Rectal smooth muscle tissue (tissue), 1 donor: Measurements from ENCODE around the gene C2CD2.

Source experiments
- H3K27ac ChIP-seq: one replicate; pipeline ENCODE4 v1.7.0; 2013; ENCODE audit warnings: low read depth, low read length, inconsistent platforms
- H3K27me3 ChIP-seq: one replicate; pipeline ENCODE4 v1.7.0; 2013; ENCODE audit warnings: low read length; ENCODE audit not compliant: control insufficient read depth, insufficient read depth
- H3K36me3 ChIP-seq: one replicate; pipeline ENCODE4 v1.7.0; 2013; ENCODE audit warnings: low read length; ENCODE audit not compliant: control insufficient read depth, insufficient read depth
- H3K4me1 ChIP-seq: one replicate; pipeline ENCODE4 v1.7.0; 2013; ENCODE audit warnings: low read length; ENCODE audit not compliant: control insufficient read depth, insufficient read depth
- H3K4me3 ChIP-seq: one replicate; pipeline ENCODE4 v1.7.0; 2013; ENCODE audit warnings: low read length
- H3K9ac ChIP-seq: one replicate; pipeline ENCODE4 v1.7.0; 2013; ENCODE audit warnings: low read length

C2CD2 gene

GRCh38 chr21:41856572-41856971 lies 97.2 kb downstream of the C2CD2 start:
- Histone ChIP-seq H3K4me3 (no peak overlapping the region), H3K27me3 (no peaks in the 10 kb centered on the region), H3K9ac (no peak overlapping the region), H3K27ac (no peak overlapping the region), H3K4me1 (no peaks in the 10 kb centered on the region), H3K36me3 (peaks cover 18% of the 10 kb centered on the region)

DNA sequence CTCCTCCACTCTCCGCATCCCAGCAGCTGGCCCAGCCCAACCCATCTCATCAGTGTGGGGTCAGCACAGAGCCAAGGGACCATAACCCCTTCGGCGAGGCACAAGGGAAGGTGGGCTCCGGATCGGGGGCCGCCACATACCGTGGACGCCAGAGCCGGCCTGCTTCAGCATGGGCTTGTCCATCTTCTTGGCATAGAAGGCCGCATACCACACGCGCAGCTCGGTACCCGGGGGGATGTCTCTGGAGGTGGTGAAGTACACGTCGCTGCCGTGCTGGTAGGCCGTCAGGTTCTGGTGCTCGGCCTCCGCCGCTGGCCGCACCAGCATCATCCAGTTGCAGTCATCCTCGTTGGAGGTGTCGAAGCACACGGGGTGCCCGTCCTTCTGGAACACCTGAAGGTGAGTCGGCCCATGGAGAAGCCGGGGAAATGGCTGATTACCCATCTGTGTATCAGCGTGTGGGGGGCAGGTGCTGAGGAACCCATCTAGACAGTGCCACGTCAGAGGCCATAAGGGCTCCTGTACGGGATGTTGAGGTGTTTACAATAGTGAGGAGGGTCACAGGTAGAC lies 99.3 kb downstream of the C2CD2 start:
- peaks cover 18% of the 10 kb centered on the region for H3K36me3 ChIP-seq
- H3K27me3 ChIP-seq, result no peaks in the 10 kb centered on the region
- H3K9ac ChIP-seq, result no peak overlapping the region
- no peaks in the 10 kb centered on the region for H3K4me1 ChIP-seq
- no peak overlapping the region for H3K4me3 ChIP-seq
- H3K27ac ChIP-seq, result no peak overlapping the region

- Histone ChIP-seq H3K4me1 (no peaks in the 10 kb centered on the region), H3K4me3 (no peak overlapping the region), H3K36me3 (peaks cover 18% of the 10 kb centered on the region), H3K27ac (no peak overlapping the region), H3K9ac (no peak overlapping the region), H3K27me3 (no peaks in the 10 kb centered on the region)
These were observed 100.9 kb downstream of the C2CD2 start for GRCh38 chr21:41852929-41853320.

DNA sequence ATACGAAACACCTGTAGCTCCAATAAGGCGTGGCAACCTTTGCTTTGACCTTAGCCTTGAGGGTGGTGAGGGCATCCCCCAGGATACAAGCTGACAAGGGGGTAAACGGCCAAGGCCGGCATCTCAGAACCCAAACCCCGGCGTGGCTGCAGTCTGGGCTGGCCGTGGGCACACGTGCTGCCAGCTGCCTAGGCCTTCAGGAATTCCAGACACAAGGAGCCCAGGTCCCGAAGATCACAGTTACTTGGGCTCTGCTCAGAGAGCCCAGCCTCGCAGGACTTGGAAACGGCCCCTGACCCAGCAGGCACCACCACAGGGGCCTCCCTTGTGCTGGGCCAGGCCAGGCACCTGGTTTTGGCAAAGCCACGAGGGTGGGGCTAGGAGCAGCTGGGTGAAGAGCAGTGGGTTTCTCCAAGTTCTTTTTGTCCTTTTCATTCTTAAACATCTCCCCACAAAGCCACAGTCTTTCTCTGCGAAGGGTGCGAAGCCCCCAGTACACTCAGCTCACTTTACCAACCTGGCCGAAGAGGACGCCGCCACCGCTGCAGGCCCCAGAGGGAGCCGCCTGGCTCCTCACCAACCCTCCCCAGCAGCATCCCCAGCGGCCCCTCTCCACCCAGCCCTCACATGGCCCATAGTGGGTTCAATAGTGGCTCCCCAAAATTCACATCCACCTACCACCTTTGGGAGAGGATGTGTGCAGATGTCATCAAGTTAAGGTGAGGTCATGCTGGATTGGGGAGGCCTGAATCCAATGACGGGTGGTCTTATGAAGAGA lies 101.5 kb downstream of the C2CD2 start:
- H3K36me3 ChIP-seq, result peaks cover 14% of the 10 kb centered on the region
- H3K4me3 ChIP-seq, result no peak overlapping the region
- H3K9ac ChIP-seq, result no peak overlapping the region
- no peak overlapping the region for H3K27ac ChIP-seq
- H3K4me1 ChIP-seq, result no peaks in the 10 kb centered on the region
- H3K27me3 ChIP-seq, result no peaks in the 10 kb centered on the region

DNA sequence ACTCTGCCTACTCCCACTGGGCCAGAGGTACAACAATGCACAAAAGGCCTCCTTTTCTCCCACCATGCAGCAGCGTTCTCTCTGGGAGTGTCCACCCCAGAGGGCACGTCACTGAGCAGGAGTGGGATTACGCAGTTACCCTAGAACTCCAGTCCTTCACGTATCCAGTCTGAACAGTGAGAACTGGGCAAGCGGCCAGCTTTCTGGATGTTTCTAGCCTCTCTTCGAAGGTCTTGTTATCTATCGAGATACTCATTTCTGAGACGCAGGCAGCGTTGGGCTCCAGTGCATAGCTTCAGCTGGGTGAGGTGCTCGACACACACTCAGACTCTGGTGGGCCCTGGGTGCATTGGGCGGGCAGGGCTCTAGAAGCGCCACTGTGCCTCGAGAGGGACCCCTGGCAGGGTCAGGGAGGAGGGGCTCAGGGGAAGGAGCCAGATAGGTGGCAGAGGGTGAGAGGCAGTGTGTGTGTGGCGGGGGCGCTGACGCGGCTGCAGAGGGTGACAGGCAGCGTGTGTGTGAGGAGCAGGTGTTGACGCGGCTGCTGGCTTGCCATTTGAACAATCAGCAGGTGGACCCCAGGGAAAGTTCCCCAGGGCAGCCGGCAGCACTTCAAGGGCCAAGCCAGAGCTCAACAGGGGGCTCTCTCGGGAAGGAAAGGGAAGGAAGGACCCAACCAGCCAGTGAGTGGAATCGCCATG lies 102.6 kb downstream of the C2CD2 start:
- peaks cover 11% of the 10 kb centered on the region for H3K36me3 ChIP-seq
- H3K9ac ChIP-seq, result no peak overlapping the region
- no peaks in the 10 kb centered on the region for H3K27me3 ChIP-seq
- no peak overlapping the region for H3K4me3 ChIP-seq
- H3K4me1 ChIP-seq, result no peaks in the 10 kb centered on the region
- H3K27ac ChIP-seq, result no peak overlapping the region

- Histone ChIP-seq H3K9ac (no peak overlapping the region), H3K27me3 (no peaks in the 10 kb centered on the region), H3K4me3 (no peak overlapping the region), H3K4me1 (no peaks in the 10 kb centered on the region), H3K36me3 (peaks cover 11% of the 10 kb centered on the region), H3K27ac (no peak overlapping the region)
These were observed 103.7 kb downstream of the C2CD2 start for GRCh38 chr21:41850085-41850484.

- no peak overlapping the region for H3K27ac ChIP-seq
- peaks cover 7% of the 10 kb centered on the region for H3K36me3 ChIP-seq
- H3K9ac ChIP-seq, result no peak overlapping the region
- H3K4me1 ChIP-seq, result no peaks in the 10 kb centered on the region
- no peak overlapping the region for H3K4me3 ChIP-seq
- no peaks in the 10 kb centered on the region for H3K27me3 ChIP-seq
These were observed 104.7 kb downstream of the C2CD2 start for GRCh38 chr21:41848958-41849580.

DNA sequence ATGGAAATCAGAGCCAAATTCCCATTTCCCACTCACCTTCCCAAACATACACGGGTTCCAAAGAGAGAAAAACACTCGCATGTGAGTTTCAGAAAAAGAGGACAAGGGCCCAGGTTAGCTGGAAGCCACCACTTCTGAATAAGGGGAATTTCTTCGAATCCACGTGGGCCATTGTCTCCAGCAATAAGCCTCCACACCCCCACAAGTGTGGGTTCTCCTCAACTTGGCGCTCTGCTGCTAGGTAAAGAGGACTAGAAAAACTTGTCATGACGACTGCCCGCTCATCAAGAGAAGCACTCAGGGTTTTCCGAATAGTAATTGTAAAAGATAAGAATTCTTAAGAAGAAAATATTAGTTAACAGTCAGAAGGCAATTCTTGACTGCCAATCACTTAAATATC lies 105.3 kb downstream of the C2CD2 start:
- H3K4me1 ChIP-seq, result no peaks in the 10 kb centered on the region
- H3K9ac ChIP-seq, result no peak overlapping the region
- no peak overlapping the region for H3K27ac ChIP-seq
- no peaks in the 10 kb centered on the region for H3K27me3 ChIP-seq
- H3K4me3 ChIP-seq, result no peak overlapping the region
- peaks cover 2% of the 10 kb centered on the region for H3K36me3 ChIP-seq

DNA sequence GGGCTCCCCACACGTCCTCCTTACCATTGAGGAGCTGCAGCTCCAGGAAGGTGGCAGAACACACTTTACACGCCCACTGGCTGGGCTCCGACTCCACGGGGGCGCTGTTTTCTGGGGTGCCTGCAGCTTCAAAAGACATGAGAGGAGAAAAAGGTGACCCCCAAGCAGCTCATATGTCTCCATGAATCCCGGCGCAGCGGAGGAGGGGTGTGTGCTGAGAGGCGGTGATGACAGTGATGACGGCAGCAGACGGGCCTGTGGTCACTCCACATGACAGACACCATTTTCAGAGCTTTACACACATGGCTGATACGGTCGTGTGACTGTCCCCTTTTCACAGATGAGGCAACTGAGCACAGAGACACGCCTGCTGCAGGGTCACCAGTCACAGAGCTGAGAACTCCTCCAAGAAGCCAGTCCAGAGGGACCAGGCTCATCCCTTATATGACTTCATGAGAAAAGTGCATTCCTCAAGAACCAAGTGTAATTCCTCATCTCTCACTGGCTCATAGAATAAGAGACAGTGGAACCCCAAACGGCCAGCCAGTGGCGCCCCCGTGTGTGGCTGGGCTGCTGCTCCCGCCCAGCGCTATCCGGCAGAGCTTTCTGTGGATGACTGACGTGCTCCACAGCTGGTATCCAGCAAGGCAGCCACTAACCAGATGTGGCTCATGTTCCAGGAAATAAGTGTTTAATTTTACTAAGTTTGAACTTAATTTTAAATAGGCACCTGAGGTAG lies 106.6 kb downstream of the C2CD2 start:
- Histone ChIP-seq H3K4me1 (no peaks in the 10 kb centered on the region), H3K9ac (no peak overlapping the region), H3K36me3 (no peaks in the 10 kb centered on the region), H3K4me3 (no peak overlapping the region), H3K27ac (no peak overlapping the region), H3K27me3 (no peaks in the 10 kb centered on the region)

DNA sequence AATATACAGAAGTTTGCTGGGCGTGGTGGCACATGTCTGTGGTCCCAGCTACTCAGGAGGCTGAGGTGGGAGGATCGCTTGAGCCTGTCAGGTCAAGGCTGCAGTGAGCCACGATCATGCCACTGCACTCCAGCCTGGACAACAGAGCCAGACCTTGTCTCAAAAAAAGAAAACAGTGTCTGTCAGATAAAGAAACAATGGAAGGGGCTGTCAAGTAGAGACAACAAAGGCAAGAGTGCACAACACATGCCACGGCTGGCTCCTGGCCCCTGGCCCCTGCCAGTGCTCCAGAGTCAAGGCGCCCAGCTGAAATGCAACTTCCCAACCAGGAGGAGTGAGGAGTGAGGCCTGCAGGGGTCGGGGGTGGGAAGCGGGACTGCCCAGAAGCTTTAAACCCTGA lies 107.3 kb downstream of the C2CD2 start:
- Histone ChIP-seq H3K27ac (no peak overlapping the region), H3K4me1 (no peaks in the 10 kb centered on the region)

DNA sequence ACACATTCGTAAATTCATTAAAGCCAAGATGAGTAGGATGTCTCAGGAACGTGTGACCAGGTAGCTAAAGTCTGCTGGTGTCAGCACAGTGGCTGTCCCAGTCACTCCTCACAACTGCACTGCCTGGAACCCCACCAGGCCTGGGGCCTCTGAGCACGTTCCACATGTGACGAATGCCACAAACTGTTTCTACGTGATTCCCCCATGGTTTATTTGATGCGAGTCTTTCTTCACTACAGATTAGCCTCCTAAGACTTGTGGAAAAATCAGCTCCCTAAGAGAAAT lies 107.8 kb downstream of the C2CD2 start:
- H3K36me3 ChIP-seq, result no peaks in the 10 kb centered on the region
- no peak overlapping the region for H3K9ac ChIP-seq
- no peaks in the 10 kb centered on the region for H3K4me1 ChIP-seq
- no peak overlapping the region for H3K4me3 ChIP-seq
- no peaks in the 10 kb centered on the region for H3K27me3 ChIP-seq
- H3K27ac ChIP-seq, result no peak overlapping the region

More for the DNA sequence above, 107.3 kb downstream of the C2CD2 start:
- Histone ChIP-seq H3K36me3 (no peaks in the 10 kb centered on the region), H3K27me3 (no peaks in the 10 kb centered on the region), H3K4me3 (no peak overlapping the region), H3K9ac (no peak overlapping the region)
